Ishikawa (cell line): ENCODE data around the gene SLC48A1.

ENCODE experiments used
- CEBPB ChIP-seq: IDR thresholded peaks from 2 replicates; pipeline ENCODE4 v1.6.1; 2012
- CREB1 ChIP-seq: IDR thresholded peaks from 2 replicates; pipeline ENCODE4 v1.6.1; 2012; ENCODE audit warnings: low read depth
- EGR1 ChIP-seq: IDR thresholded peaks from 2 replicates; pipeline ENCODE4 v1.6.1; 2012
- EP300 ChIP-seq: IDR thresholded peaks from 2 replicates; pipeline ENCODE4 v1.6.1; 2012; ENCODE audit warnings: borderline replicate concordance
- NFIC ChIP-seq: IDR thresholded peaks from 2 replicates; pipeline ENCODE4 v1.6.1; 2012
- RAD21 ChIP-seq: IDR thresholded peaks from 2 replicates; pipeline ENCODE4 v1.6.1; 2012; ENCODE audit warnings: low read depth
- YY1 ChIP-seq: IDR thresholded peaks from 2 replicates; pipeline ENCODE4 v1.6.1; 2012; ENCODE audit warnings: low read depth
- TF ChIP-seq, protein P1 (sequence below): IDR thresholded peaks from 2 replicates; pipeline ENCODE4 v1.6.1; 2012; ENCODE audit warnings: low read depth, mild to moderate bottlenecking
- TF ChIP-seq, protein P2 (sequence below): IDR thresholded peaks from 2 replicates; pipeline ENCODE4 v1.6.1; 2012

DNA sequence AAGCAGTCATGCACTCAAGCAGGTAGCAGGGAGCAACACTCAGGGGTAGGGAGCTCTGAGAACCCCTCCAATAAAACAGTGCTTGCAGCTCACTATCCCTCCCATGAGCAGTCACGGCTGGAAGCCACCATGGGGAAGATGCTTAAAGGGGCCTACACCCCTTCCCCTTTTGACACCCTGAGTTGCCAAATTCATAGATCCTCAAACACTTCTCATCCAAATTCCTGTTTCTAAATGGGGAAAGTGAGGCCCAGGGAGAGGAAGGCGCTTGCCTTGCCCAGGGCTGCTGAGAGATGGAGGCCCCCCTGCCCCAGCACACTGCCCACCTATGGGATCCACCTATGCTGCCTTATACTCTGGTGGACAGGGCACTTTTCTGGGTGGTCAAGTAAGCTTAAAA lies 40.5 kb upstream of the SLC48A1 start:
- TF ChIP-seq NFIC (peak; percentile 28; the same call in 1 of the 2 replicates), CEBPB (no peak), CREB1 (no peak), EGR1 (no peak), YY1 (no peak), EP300 (no peak), RAD21 (no peak)
- TF ChIP-seq, protein P1, sequence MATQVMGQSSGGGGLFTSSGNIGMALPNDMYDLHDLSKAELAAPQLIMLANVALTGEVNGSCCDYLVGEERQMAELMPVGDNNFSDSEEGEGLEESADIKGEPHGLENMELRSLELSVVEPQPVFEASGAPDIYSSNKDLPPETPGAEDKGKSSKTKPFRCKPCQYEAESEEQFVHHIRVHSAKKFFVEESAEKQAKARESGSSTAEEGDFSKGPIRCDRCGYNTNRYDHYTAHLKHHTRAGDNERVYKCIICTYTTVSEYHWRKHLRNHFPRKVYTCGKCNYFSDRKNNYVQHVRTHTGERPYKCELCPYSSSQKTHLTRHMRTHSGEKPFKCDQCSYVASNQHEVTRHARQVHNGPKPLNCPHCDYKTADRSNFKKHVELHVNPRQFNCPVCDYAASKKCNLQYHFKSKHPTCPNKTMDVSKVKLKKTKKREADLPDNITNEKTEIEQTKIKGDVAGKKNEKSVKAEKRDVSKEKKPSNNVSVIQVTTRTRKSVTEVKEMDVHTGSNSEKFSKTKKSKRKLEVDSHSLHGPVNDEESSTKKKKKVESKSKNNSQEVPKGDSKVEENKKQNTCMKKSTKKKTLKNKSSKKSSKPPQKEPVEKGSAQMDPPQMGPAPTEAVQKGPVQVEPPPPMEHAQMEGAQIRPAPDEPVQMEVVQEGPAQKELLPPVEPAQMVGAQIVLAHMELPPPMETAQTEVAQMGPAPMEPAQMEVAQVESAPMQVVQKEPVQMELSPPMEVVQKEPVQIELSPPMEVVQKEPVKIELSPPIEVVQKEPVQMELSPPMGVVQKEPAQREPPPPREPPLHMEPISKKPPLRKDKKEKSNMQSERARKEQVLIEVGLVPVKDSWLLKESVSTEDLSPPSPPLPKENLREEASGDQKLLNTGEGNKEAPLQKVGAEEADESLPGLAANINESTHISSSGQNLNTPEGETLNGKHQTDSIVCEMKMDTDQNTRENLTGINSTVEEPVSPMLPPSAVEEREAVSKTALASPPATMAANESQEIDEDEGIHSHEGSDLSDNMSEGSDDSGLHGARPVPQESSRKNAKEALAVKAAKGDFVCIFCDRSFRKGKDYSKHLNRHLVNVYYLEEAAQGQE = no peak
- TF ChIP-seq, protein P2, sequence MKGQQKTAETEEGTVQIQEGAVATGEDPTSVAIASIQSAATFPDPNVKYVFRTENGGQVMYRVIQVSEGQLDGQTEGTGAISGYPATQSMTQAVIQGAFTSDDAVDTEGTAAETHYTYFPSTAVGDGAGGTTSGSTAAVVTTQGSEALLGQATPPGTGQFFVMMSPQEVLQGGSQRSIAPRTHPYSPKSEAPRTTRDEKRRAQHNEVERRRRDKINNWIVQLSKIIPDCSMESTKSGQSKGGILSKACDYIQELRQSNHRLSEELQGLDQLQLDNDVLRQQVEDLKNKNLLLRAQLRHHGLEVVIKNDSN = no peak
